ENCODE data around the gene FBXO31.

DNA sequence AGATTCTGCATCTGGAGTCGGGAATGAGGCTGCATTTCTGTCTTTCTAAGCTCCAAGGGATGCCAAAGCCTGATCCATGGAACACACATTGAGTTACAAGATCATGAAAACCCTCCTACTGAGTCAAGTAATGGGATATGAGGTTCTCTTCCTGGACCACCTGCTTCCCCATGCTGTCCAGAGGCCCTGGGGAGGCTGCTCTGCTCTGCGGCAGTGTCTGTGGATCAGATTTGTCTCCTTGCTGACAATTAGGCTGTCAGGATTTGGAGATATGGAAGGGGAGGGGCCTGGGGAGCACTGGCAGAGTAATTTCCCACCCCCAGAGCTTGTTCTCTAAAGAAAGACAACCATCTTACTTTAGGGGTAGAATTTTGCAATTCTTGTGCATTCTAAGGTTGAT, 99.4 kb downstream of the FBXO31 start:
- TF ChIP-seq, protein P1, sequence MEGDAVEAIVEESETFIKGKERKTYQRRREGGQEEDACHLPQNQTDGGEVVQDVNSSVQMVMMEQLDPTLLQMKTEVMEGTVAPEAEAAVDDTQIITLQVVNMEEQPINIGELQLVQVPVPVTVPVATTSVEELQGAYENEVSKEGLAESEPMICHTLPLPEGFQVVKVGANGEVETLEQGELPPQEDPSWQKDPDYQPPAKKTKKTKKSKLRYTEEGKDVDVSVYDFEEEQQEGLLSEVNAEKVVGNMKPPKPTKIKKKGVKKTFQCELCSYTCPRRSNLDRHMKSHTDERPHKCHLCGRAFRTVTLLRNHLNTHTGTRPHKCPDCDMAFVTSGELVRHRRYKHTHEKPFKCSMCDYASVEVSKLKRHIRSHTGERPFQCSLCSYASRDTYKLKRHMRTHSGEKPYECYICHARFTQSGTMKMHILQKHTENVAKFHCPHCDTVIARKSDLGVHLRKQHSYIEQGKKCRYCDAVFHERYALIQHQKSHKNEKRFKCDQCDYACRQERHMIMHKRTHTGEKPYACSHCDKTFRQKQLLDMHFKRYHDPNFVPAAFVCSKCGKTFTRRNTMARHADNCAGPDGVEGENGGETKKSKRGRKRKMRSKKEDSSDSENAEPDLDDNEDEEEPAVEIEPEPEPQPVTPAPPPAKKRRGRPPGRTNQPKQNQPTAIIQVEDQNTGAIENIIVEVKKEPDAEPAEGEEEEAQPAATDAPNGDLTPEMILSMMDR (conservative IDR thresholded peaks at IDR 0.05): no peak
- TF ChIP-seq EZH2 (IDR thresholded peaks at IDR 0.05; ENCODE audit: low read depth): no peak

Measured in PC-9 (cell line).